Ecto neural progenitor cell (in vitro differentiated cells): ENCODE results near the gene SPATC1L.
"Not testable (repeated sequence)": the region's sequence is repeated elsewhere in the genome, so short reads cannot be mapped to it uniquely, and the experiment has no call there.

Experiments used
- DNase-seq: peaks from one replicate; pipeline ENCODE4 v3.0.0-alpha.2; 2018; ENCODE audit warnings: low spot score

Gene SPATC1L

DNA sequence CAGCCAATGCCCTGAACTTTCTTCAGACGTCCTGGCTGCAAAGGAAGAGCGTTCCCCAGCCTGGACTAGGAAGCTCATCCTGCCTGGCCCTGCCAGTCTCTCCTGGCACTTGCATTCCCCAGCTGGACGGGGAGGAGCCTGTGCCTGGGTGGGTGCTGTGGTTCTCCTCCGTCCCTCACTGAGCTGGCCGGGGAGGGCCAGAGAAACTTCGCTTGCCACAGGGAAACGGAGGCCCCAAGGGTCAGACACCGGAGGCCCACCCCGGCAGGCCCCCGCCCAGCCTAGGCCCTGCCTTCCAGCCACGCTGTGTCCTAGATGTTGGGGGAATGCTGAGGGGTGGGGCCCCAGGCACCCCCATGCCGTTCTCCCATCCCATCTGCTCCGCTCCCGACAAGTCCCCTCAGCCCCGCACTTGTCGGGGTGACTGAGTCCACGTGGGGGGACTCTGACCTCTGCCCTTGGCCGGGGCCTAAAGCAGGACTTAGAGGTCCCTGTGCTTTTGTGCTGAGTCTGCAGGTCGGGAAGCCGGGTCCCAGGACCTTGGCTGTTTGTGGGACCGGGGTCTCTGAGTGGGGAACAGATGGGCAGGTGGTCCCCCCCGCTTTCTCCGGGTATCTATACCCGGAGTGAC is 33.7 kb downstream of the SPATC1L start:
- no peak for DNase-seq

DNA sequence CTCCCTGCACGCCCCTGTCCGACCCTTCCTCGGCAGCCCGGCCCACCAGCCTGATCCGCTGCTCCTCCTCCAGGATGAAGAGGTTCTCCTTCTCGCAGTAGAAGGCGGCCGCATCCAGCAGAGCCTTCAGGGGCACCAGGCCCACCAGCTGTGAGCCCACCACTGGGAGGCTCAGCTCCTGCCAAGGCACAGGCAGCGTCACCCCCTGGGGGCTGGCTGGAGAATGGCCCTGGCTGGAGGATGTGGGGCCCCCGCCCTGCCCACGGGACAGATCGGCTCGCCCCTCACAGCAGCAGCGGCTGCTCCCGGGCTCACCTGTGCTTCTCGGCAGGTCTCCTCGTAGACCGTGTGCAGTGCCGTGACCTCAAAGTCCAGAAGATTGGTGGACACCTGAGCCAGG is 34.2 kb downstream of the SPATC1L start:
- DNase-seq, result no peak

- no peak for DNase-seq
Measured at GRCh38 chr21:46149205-46149901, 34.9 kb downstream of the SPATC1L start.

GRCh38 chr21:46148106-46148505 is 36.2 kb downstream of the SPATC1L start:
- DNase-seq, result no peak

DNA sequence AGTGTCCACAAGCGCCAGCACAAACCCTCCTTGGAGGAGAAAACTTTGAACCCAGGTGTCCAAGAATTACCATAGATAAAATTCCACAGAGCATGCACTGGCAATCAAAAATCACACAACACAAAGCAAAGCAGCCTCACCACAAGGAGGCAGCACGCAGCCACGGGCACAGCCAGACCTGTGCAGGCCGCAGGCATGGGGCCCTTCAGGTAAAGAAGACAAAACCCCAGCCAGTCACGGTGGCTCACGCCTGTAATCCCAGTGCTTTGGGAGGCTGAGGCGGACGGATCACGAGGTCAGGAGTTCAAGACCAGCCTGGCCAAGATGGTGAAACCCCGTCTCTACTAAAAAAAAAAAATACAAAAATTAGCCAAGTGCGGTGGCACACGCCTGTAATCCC is 36.8 kb downstream of the SPATC1L start:
- not testable (repeated sequence) for DNase-seq

GRCh38 chr21:46146856-46147255 is 37.4 kb downstream of the SPATC1L start:
- DNase-seq, result no peak

DNA sequence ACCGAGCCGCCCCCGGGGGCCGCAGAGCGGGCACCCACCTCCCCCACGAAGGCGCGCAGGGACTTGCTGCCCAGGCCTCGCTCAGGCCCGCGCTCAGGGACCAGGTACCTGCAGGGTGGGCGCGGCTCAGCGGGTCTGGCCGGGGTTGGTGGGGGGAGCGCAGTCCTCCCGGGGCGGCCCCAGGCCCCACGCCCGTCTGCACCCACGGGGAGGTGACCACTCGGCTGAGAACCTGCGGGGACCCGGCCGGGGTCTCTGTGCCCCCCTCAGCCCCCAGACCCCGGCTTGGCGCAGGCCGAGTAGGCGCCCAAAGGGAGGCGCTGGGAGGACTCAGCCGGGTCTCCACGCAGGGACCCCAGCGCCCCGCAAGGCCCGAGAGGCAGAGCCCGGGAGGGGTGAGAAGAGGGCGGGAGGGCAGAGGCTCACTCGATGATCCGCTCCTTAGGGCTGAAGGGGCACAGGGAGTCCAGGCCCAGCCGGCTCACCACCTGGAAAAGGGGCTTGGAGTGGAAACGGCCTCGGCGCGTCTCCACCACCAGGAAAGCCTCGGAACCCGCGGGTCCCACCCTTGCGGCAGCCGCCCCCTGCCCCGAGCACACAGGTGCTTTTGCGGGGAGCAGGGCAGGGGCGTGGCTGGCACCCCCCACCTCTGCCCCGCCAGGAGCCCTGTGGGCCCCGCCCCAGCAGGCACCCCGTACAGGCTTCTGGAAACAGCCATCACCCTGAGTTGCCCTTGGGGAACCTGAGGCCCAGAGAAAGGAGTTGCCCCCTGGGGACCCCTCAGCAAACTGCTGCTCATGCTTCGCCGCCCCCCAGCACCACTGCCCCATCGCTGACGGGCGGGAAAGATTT is 38.2 kb downstream of the SPATC1L start:
- no peak for DNase-seq

- DNase-seq, result no peak
Measured at GRCh38 chr21:46145159-46145839, 39.0 kb downstream of the SPATC1L start.

- DNase-seq, result no peak
Measured at GRCh38 chr21:46144464-46145070, 39.7 kb downstream of the SPATC1L start.

- DNase-seq, result no peak
Measured at GRCh38 chr21:46142582-46143473, 41.4 kb downstream of the SPATC1L start.

- no peak for DNase-seq
Measured at GRCh38 chr21:46141767-46142581, 42.3 kb downstream of the SPATC1L start.

- not testable (repeated sequence) for DNase-seq
Measured at GRCh38 chr21:46140352-46141003, 43.8 kb downstream of the SPATC1L start.

DNA sequence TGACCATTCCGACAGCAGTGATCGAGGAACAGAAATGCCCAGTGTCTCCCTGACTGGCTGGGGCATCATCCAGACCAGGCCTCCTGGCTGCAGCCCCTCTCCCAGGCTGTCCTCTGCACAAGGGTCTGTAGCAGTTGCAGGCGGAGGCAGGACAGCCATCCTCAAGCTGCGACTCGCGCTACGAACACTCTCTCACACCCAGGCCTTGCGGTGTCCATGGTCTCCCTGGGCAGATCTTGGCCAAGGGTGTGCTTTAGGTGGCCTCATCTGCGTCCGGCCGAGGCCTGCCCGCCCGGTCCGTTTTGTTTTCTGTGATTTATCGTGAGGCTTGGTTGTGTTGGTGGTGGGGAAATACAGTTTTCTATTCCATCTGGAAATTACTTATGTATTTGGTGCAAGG is 44.6 kb downstream of the SPATC1L start:
- DNase-seq, result no peak

DNA sequence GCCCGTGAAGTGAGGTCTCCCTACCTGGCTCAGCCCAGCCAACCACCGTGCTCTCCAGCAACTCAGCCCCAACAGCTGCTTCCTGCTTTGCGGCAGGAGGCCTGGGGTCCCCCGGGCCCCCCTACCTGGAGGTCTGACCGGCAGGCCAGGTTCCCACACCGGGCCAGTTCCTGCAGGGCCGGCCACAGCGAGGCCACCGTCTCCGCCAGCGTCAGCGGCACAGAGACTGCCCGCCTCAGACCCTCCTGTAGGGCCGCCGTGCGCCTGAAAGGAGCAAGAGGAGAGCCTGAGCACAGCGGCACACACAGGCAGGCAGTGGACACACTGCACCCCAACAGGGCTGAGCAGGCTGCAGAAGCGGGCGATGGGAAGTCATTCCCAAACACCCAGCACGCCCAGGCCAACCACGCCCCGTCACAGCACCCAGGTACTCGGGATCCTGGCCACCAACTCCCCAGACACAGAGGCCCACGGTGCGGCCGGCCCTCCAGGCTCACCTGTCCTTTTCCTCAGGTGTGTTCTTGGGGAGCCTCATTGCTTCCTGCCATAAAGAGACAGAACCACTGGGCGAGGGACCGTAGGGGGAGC is 45.8 kb downstream of the SPATC1L start:
- DNase-seq, result no peak

DNA sequence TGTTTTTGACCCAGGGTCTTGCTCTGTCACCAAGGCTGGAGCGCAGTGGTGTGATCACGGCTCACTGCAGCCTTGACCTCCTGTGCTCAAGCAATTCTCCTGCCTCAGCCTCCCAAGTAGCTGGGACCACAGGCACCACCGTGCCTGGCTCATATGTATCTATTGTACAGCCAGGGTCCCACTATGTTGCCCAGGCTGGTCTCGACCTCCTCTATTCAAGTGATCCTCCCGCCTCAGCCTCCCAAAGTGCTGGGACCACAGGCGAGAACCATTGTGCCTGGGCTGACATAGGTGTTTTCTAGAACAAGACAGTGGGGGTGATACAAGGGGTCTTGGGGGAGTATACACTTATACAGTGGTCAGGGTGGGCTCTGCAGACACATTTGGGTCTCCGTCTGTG is 46.4 kb downstream of the SPATC1L start:
- DNase-seq, result no peak

- DNase-seq, result no peak
Measured at GRCh38 chr21:46136739-46137349, 47.4 kb downstream of the SPATC1L start.

- no peak for DNase-seq
Measured at GRCh38 chr21:46135782-46136395, 48.4 kb downstream of the SPATC1L start.
